ENCODE results near the gene FBXW12.

The FBXW12 gene

GRCh38 chr3:48408823-48409281 is 36.8 kb downstream of the FBXW12 start:
- no peak for DNase-seq (ENCODE audit: low spot score)

- DNase-seq (ENCODE audit: low spot score), result no peak
These were observed 37.5 kb downstream of the FBXW12 start for GRCh38 chr3:48409291-48410201.

- DNase-seq (ENCODE audit: low spot score), result no peak
These were observed 38.4 kb downstream of the FBXW12 start for GRCh38 chr3:48410205-48411040.

- no peak for DNase-seq (ENCODE audit: low spot score)
These were observed 39.1 kb downstream of the FBXW12 start for GRCh38 chr3:48411041-48411588.

- DNase-seq (ENCODE audit: low spot score), result no peak
These were observed 39.8 kb downstream of the FBXW12 start for GRCh38 chr3:48411606-48412374.

GRCh38 chr3:48412375-48413001 is 40.5 kb downstream of the FBXW12 start:
- no peak for DNase-seq (ENCODE audit: low spot score)

GRCh38 chr3:48413086-48413485 is 41.1 kb downstream of the FBXW12 start:
- DNase-seq (ENCODE audit: low spot score), result no peak

GRCh38 chr3:48413611-48414010 is 41.6 kb downstream of the FBXW12 start:
- DNase-seq (ENCODE audit: low spot score), result no peak

GRCh38 chr3:48414376-48415250 is 42.6 kb downstream of the FBXW12 start:
- no peak for DNase-seq (ENCODE audit: low spot score)

GRCh38 chr3:48415251-48415953 is 43.4 kb downstream of the FBXW12 start:
- no peak for DNase-seq (ENCODE audit: low spot score)

- DNase-seq (ENCODE audit: low spot score), result no peak
These were observed 44.1 kb downstream of the FBXW12 start for GRCh38 chr3:48416091-48416505.

GRCh38 chr3:48416546-48416945 is 44.5 kb downstream of the FBXW12 start:
- DNase-seq (ENCODE audit: low spot score), result no peak

- no peak for DNase-seq (ENCODE audit: low spot score)
These were observed 45.6 kb downstream of the FBXW12 start for GRCh38 chr3:48417529-48418108.

GRCh38 chr3:48418140-48418539 is 46.1 kb downstream of the FBXW12 start:
- DNase-seq (ENCODE audit: low spot score), result no peak

GRCh38 chr3:48418651-48419050 is 46.6 kb downstream of the FBXW12 start:
- DNase-seq (ENCODE audit: low spot score), result no peak

GRCh38 chr3:48419149-48419548 is 47.1 kb downstream of the FBXW12 start:
- no peak for DNase-seq (ENCODE audit: low spot score)

GRCh38 chr3:48419597-48419996 is 47.6 kb downstream of the FBXW12 start:
- no peak for DNase-seq (ENCODE audit: low spot score)

- no peak for DNase-seq (ENCODE audit: low spot score)
These were observed 48.5 kb downstream of the FBXW12 start for GRCh38 chr3:48420561-48420960.

- DNase-seq (ENCODE audit: low spot score), result no peak
These were observed 50.3 kb downstream of the FBXW12 start for GRCh38 chr3:48422272-48422671.

All from AG20443 (cell line).